ENCODE measurements around the gene ENTPD1.
"Not testable (repeated sequence)": the region's sequence is repeated elsewhere in the genome, so short reads cannot be mapped to it uniquely, and the experiment has no call there.

The ENTPD1 gene

GRCh38 chr10:95759233-95759826, 3.4 kb downstream of the ENTPD1 start:
- Histone ChIP-seq H3K4me3 (ENCODE audit: extremely low read depth, insufficient read depth, low read length, poor library complexity, severe bottlenecking) (no peak overlapping the region), H3K36me3 (ENCODE audit: control insufficient read depth, insufficient read depth, low read length) (no peaks in the 10 kb centered on the region)

GRCh38 chr10:95761939-95762492, 6.1 kb downstream of the ENTPD1 start:
- H3K4me1 ChIP-seq (ENCODE audit: control insufficient read depth, insufficient read depth, low read length, poor library complexity, severe bottlenecking), result no peaks in the 10 kb centered on the region
- H3K9me3 ChIP-seq (ENCODE audit: control insufficient read depth, low read length), result peaks cover 3% of the 10 kb centered on the region
- H3K36me3 ChIP-seq (ENCODE audit: control insufficient read depth, insufficient read depth, low read length), result no peaks in the 10 kb centered on the region
- whole genome bisulfite sequencing, 2 experiments (ENCODE audit: insufficient coverage in 2 of 2), result 84 to 89% methylated on average over 1 to 2 of the region's 3 CpGs
- no peak overlapping the region for H3K4me3 ChIP-seq (ENCODE audit: extremely low read depth, insufficient read depth, low read length, poor library complexity, severe bottlenecking)
- no peak overlapping the region for H3K27ac ChIP-seq (ENCODE audit: low read depth, low read length, severe bottlenecking)

More at GRCh38 chr10:95759233-95759826, 3.4 kb downstream of the ENTPD1 start:
- 100% methylated on average over 2 of the region's 3 CpGs; no CpG with 5 or more reads in 1 of the 2 experiments for WGBS, 2 experiments (ENCODE audit: insufficient coverage in 2 of 2)
- H3K27ac ChIP-seq (ENCODE audit: low read depth, low read length, severe bottlenecking), result no peak overlapping the region
- H3K4me1 ChIP-seq (ENCODE audit: control insufficient read depth, insufficient read depth, low read length, poor library complexity, severe bottlenecking), result no peaks in the 10 kb centered on the region
- peaks cover 3% of the 10 kb centered on the region for H3K9me3 ChIP-seq (ENCODE audit: control insufficient read depth, low read length)

GRCh38 chr10:95767884-95768556, 12.1 kb downstream of the ENTPD1 start:
- Histone ChIP-seq H3K4me1 (ENCODE audit: control insufficient read depth, insufficient read depth, low read length, poor library complexity, severe bottlenecking) (no peaks in the 10 kb centered on the region), H3K27ac (ENCODE audit: low read depth, low read length, severe bottlenecking) (peak overlapping the region; percentile 44), H3K9me3 (ENCODE audit: control insufficient read depth, low read length) (peaks cover 13% of the 10 kb centered on the region), H3K4me3 (ENCODE audit: extremely low read depth, insufficient read depth, low read length, poor library complexity, severe bottlenecking) (no peak overlapping the region), H3K36me3 (ENCODE audit: control insufficient read depth, insufficient read depth, low read length) (no peaks in the 10 kb centered on the region)

- H3K4me3 ChIP-seq (ENCODE audit: extremely low read depth, insufficient read depth, low read length, poor library complexity, severe bottlenecking), result no peak overlapping the region
- H3K36me3 ChIP-seq (ENCODE audit: control insufficient read depth, insufficient read depth, low read length), result no peaks in the 10 kb centered on the region
- no peaks in the 10 kb centered on the region for H3K4me1 ChIP-seq (ENCODE audit: control insufficient read depth, insufficient read depth, low read length, poor library complexity, severe bottlenecking)
- 90 to 95% methylated on average over 4 of the region's 4 CpGs for WGBS, 2 experiments (ENCODE audit: insufficient coverage in 2 of 2)
- H3K9me3 ChIP-seq (ENCODE audit: control insufficient read depth, low read length), result peaks cover 10% of the 10 kb centered on the region
- peak overlapping the region; percentile 17 for H3K27ac ChIP-seq (ENCODE audit: low read depth, low read length, severe bottlenecking)
Measured at GRCh38 chr10:95770084-95770720, 14.2 kb downstream of the ENTPD1 start.

- H3K9me3 ChIP-seq (ENCODE audit: control insufficient read depth, low read length); H3K4me3 ChIP-seq (ENCODE audit: extremely low read depth, insufficient read depth, low read length, poor library complexity, severe bottlenecking); H3K27ac ChIP-seq (ENCODE audit: low read depth, low read length, severe bottlenecking); H3K4me1 ChIP-seq (ENCODE audit: control insufficient read depth, insufficient read depth, low read length, poor library complexity, severe bottlenecking); H3K36me3 ChIP-seq (ENCODE audit: control insufficient read depth, insufficient read depth, low read length): not testable (repeated sequence)
- whole genome bisulfite sequencing, 2 experiments (ENCODE audit: insufficient coverage in 2 of 2), result no CpG with 5 or more reads among the region's 2 CpGs
Measured at GRCh38 chr10:95773454-95773853, 17.5 kb downstream of the ENTPD1 start.

- H3K4me3 ChIP-seq (ENCODE audit: extremely low read depth, insufficient read depth, low read length, poor library complexity, severe bottlenecking); H3K36me3 ChIP-seq (ENCODE audit: control insufficient read depth, insufficient read depth, low read length); H3K27ac ChIP-seq (ENCODE audit: low read depth, low read length, severe bottlenecking); H3K9me3 ChIP-seq (ENCODE audit: control insufficient read depth, low read length); H3K4me1 ChIP-seq (ENCODE audit: control insufficient read depth, insufficient read depth, low read length, poor library complexity, severe bottlenecking): not testable (repeated sequence)
- 77 to 81% methylated on average over 6 to 7 of the region's 8 CpGs for WGBS, 2 experiments (ENCODE audit: insufficient coverage in 2 of 2)
Measured at GRCh38 chr10:95777638-95778037, 21.7 kb downstream of the ENTPD1 start.

GRCh38 chr10:95782318-95782717, 26.4 kb downstream of the ENTPD1 start:
- Histone ChIP-seq H3K4me1 (ENCODE audit: control insufficient read depth, insufficient read depth, low read length, poor library complexity, severe bottlenecking) (no peaks in the 10 kb centered on the region), H3K9me3 (ENCODE audit: control insufficient read depth, low read length) (no peaks in the 10 kb centered on the region), H3K4me3 (ENCODE audit: extremely low read depth, insufficient read depth, low read length, poor library complexity, severe bottlenecking) (no peak overlapping the region), H3K36me3 (ENCODE audit: control insufficient read depth, insufficient read depth, low read length) (no peaks in the 10 kb centered on the region), H3K27ac (ENCODE audit: low read depth, low read length, severe bottlenecking) (no peak overlapping the region)
- whole genome bisulfite sequencing, 2 experiments (ENCODE audit: insufficient coverage in 2 of 2), result 44 to 82% methylated on average over 1 of the region's 2 CpGs

GRCh38 chr10:95783741-95784140, 27.8 kb downstream of the ENTPD1 start:
- no peaks in the 10 kb centered on the region for H3K4me1 ChIP-seq (ENCODE audit: control insufficient read depth, insufficient read depth, low read length, poor library complexity, severe bottlenecking)
- H3K9me3 ChIP-seq (ENCODE audit: control insufficient read depth, low read length), result no peaks in the 10 kb centered on the region
- no peak overlapping the region for H3K4me3 ChIP-seq (ENCODE audit: extremely low read depth, insufficient read depth, low read length, poor library complexity, severe bottlenecking)
- 94% methylated on average over 2 of the region's 3 CpGs for WGBS, 2 experiments (ENCODE audit: insufficient coverage in 2 of 2)
- H3K27ac ChIP-seq (ENCODE audit: low read depth, low read length, severe bottlenecking), result no peak overlapping the region
- H3K36me3 ChIP-seq (ENCODE audit: control insufficient read depth, insufficient read depth, low read length), result no peaks in the 10 kb centered on the region

GRCh38 chr10:95784279-95784913, 28.4 kb downstream of the ENTPD1 start:
- Histone ChIP-seq H3K4me3 (ENCODE audit: extremely low read depth, insufficient read depth, low read length, poor library complexity, severe bottlenecking) (no peak overlapping the region), H3K9me3 (ENCODE audit: control insufficient read depth, low read length) (no peaks in the 10 kb centered on the region), H3K36me3 (ENCODE audit: control insufficient read depth, insufficient read depth, low read length) (no peaks in the 10 kb centered on the region), H3K4me1 (ENCODE audit: control insufficient read depth, insufficient read depth, low read length, poor library complexity, severe bottlenecking) (peaks cover 3% of the 10 kb centered on the region), H3K27ac (ENCODE audit: low read depth, low read length, severe bottlenecking) (no peak overlapping the region)
- WGBS, 2 experiments (ENCODE audit: insufficient coverage in 2 of 2), result 100% methylated on average over 1 of the region's 3 CpGs

GRCh38 chr10:95785317-95785716, 29.4 kb downstream of the ENTPD1 start:
- H3K4me1 ChIP-seq (ENCODE audit: control insufficient read depth, insufficient read depth, low read length, poor library complexity, severe bottlenecking), result peaks cover 3% of the 10 kb centered on the region
- WGBS, 2 experiments (ENCODE audit: insufficient coverage in 2 of 2), result 67 to 88% methylated on average over 1 of the region's 1 CpG

More at GRCh38 chr10:95785317-95785716, 29.4 kb downstream of the ENTPD1 start:
- H3K4me3 ChIP-seq (ENCODE audit: extremely low read depth, insufficient read depth, low read length, poor library complexity, severe bottlenecking), result no peak overlapping the region
- no peaks in the 10 kb centered on the region for H3K9me3 ChIP-seq (ENCODE audit: control insufficient read depth, low read length)
- H3K36me3 ChIP-seq (ENCODE audit: control insufficient read depth, insufficient read depth, low read length), result no peaks in the 10 kb centered on the region
- no peak overlapping the region for H3K27ac ChIP-seq (ENCODE audit: low read depth, low read length, severe bottlenecking)
